Osteoblast (primary cell): ENCODE data around the gene NUDC. TPM values are rescaled to one million over a fixed set of nuclear protein-coding genes. Genes with fewer than 3 reads are reported as not detected.

Source experiments
- DNase-seq: peaks from one replicate; pipeline ENCODE4 v3.0.0; 2011; ENCODE audit warnings: low spot score, mixed read lengths; ENCODE audit not compliant: insufficient read length; ENCODE audit errors: missing footprints
- H2AFZ ChIP-seq: 2 replicates; pipeline ENCODE4 v1.6.0; 2011; ENCODE audit warnings: mild to moderate bottlenecking, low read length
- H3K27ac ChIP-seq: 2 replicates; pipeline ENCODE4 v1.5.1; 2011; ENCODE audit warnings: mild to moderate bottlenecking, low read depth, low read length, moderate library complexity
- H3K27me3 ChIP-seq: 2 replicates; pipeline ENCODE4 v1.6.0; 2012; ENCODE audit warnings: mild to moderate bottlenecking, control low read depth, inconsistent platforms, low read length, moderate library complexity; ENCODE audit not compliant: insufficient read depth
- H3K36me3 ChIP-seq: 2 replicates; pipeline ENCODE4 v1.5.1; 2011; ENCODE audit warnings: mild to moderate bottlenecking, low read length, control low read depth, moderate library complexity; ENCODE audit not compliant: insufficient read depth
- H3K4me1 ChIP-seq: 2 replicates; pipeline ENCODE4 v1.5.1; 2011; ENCODE audit warnings: mild to moderate bottlenecking, low read length, control low read depth, moderate library complexity; ENCODE audit not compliant: insufficient read depth
- H3K4me2 ChIP-seq: 2 replicates; pipeline ENCODE4 v1.6.0; 2011; ENCODE audit warnings: mild to moderate bottlenecking, low read length; ENCODE audit not compliant: insufficient read depth
- H3K4me3 ChIP-seq: fragments of 200-600 bp; sonication (generic); 3 replicates; pipeline ENCODE4 v1.5.1; 2012; ENCODE audit warnings: mild to moderate bottlenecking, low read length, inconsistent platforms; ENCODE audit not compliant: insufficient read depth
- H3K79me2 ChIP-seq: 2 replicates; pipeline ENCODE4 v1.6.0; 2012; ENCODE audit warnings: mild to moderate bottlenecking, low read length, control low read depth, inconsistent platforms; ENCODE audit not compliant: insufficient read depth
- H3K9me3 ChIP-seq: 2 replicates; pipeline ENCODE4 v1.5.1; 2011; ENCODE audit warnings: low read depth, low read length, control low read depth
- H4K20me1 ChIP-seq: 2 replicates; pipeline ENCODE4 v1.6.0; 2012; ENCODE audit warnings: mild to moderate bottlenecking, low read length, control low read depth; ENCODE audit not compliant: insufficient read depth
- CTCF ChIP-seq: IDR thresholded peaks from 2 replicates; pipeline ENCODE4 v1.5.1; 2011; ENCODE audit warnings: mild to moderate bottlenecking, low read depth, low read length, moderate library complexity; ENCODE audit errors: extremely low read depth
- total RNA-seq: library from RNA; depleted of rRNA; stranded (reverse); fragments of >200 nt; gene quantifications from 2 replicates; pipeline ENCODE4 v1.2.3, GENCODE V29; 2012

Gene NUDC
- total RNA-seq, 1 donor, result 15.9 TPM

DNA sequence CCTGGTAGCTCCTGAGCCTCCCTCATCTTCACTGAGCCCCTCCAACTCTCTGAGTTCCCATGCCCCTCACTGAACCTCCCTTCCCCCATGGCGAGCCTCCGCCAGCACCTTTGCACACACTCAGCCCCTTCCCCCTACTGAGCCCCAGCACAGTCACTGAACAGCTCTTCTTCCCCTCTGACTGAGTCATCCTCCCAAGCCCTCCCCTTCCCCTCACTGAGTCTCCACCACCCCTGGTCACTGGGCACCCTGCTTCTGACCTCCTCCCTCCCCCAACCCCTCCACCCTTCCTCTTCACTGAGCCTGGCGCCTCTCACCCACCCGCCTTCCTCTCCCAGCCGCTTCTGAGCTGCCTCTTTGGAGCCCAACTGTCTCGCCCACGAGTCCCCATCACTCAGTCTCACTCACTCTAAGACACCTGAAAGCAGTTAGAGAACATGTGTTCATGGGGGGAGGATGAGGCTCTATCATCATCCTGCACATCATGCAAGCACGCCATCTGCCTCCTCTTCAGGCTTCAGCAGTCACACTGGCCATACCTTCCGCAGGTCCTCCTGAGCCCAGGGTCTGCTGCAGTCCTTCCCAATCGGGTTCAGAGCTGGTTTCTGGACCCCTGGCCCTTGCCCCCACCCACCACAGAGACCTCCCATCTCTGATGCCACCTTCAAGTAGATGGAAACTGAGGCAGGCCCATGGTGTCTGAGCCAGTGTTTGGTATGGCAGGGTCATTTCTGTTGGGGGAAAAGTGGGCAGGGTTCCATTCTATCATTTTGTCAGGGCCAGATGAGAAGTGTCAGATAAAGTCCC lies 70.0 kb downstream of the NUDC start:
- Histone ChIP-seq H3K4me3 (no peak overlapping the region), H3K36me3 (no peaks in the 10 kb centered on the region), H3K27ac (no peak overlapping the region)

GRCh38 chr1:26993237-26994019 lies 71.9 kb downstream of the NUDC start, which contains the start of gene TRNP1:
Gene TRNP1 (plus strand): TSS chr1:26993692. CDS start chr1:26993787, 95 bp downstream.
- Histone ChIP-seq H3K4me1 (peaks cover 19% of the 10 kb centered on the region), H3K9me3 (no peaks in the 10 kb centered on the region), H4K20me1 (no peaks in the 10 kb centered on the region), H3K27me3 (peaks cover 6% of the 10 kb centered on the region), H3K4me2 (peak within 1 kb of the TSS; percentile 84), H3K27ac (no peak within 1 kb of the TSS), H3K36me3 (no peaks in the 10 kb centered on the region), H2AFZ (peak within 1 kb of the TSS; percentile 70), H3K79me2 (peaks cover 5% of the 10 kb centered on the region), H3K4me3 (peak within 1 kb of the TSS; percentile 76)
- no peak for TF ChIP-seq CTCF
- peak; percentile 100 for DNase-seq

More for the DNA sequence above, 70.0 kb downstream of the NUDC start:
- Histone ChIP-seq H2AFZ (no peak overlapping the region), H3K27me3 (peaks cover 6% of the 10 kb centered on the region), H3K79me2 (peaks cover 5% of the 10 kb centered on the region), H4K20me1 (no peaks in the 10 kb centered on the region), H3K9me3 (no peaks in the 10 kb centered on the region), H3K4me1 (peaks cover 9% of the 10 kb centered on the region), H3K4me2 (no peak overlapping the region)
- DNase-seq, result peak; percentile 92
- no peak for TF ChIP-seq CTCF

- Histone ChIP-seq H4K20me1 (no peaks in the 10 kb centered on the region), H3K4me1 (peaks cover 27% of the 10 kb centered on the region), H3K4me3 (peak overlapping the region; percentile 76), H3K4me2 (peak overlapping the region; percentile 84), H3K27ac (no peak overlapping the region), H3K27me3 (peaks cover 6% of the 10 kb centered on the region), H3K9me3 (no peaks in the 10 kb centered on the region), H3K79me2 (peaks cover 5% of the 10 kb centered on the region), H3K36me3 (no peaks in the 10 kb centered on the region), H2AFZ (peak overlapping the region; percentile 62)
- TF ChIP-seq CTCF, result no peak
- DNase-seq, result peak; percentile 94
Measured at GRCh38 chr1:26994020-26994786, 72.7 kb downstream of the NUDC start.
